NCI-H2107 (cell line): ENCODE measurements around the gene EBPL.
"Not testable (repeated sequence)": the region's sequence is repeated elsewhere in the genome, so short reads cannot be mapped to it uniquely, and the experiment has no call there.

ENCODE experiments used
- DNase-seq: peaks from one replicate; lab custom pipeline; 2025; lab: John Stamatoyannopoulos, UW

The EBPL gene

GRCh38 chr13:49690995-49691784 is at the start of gene EBPL:
TSS of gene EBPL (minus strand) at chr13:49691486. CDS start at chr13:49691424, 62 bp downstream.
- DNase-seq, result peak; percentile 61

GRCh38 chr13:49740870-49741269 is 49.6 kb upstream of the EBPL start:
- DNase-seq, result no peak

GRCh38 chr13:49739498-49740187 is 48.4 kb upstream of the EBPL start:
- no peak for DNase-seq

- DNase-seq, result no peak
Measured at GRCh38 chr13:49733181-49733951, 42.1 kb upstream of the EBPL start.

GRCh38 chr13:49731766-49732165 is 40.5 kb upstream of the EBPL start:
- no peak for DNase-seq

- no peak for DNase-seq
Measured at GRCh38 chr13:49716615-49717014, 25.3 kb upstream of the EBPL start.

GRCh38 chr13:49714757-49715156 is 23.5 kb upstream of the EBPL start:
- no peak for DNase-seq

GRCh38 chr13:49711218-49711863 is 20.1 kb upstream of the EBPL start:
- DNase-seq, result no peak

GRCh38 chr13:49704264-49704663 is 13.0 kb upstream of the EBPL start:
- DNase-seq, result not testable (repeated sequence)

- no peak for DNase-seq
Measured at GRCh38 chr13:49701491-49701890, 10.2 kb upstream of the EBPL start.

GRCh38 chr13:49697468-49697867 is 6.2 kb upstream of the EBPL start:
- DNase-seq, result no peak

GRCh38 chr13:49694446-49694845 is 3.2 kb upstream of the EBPL start:
- no peak for DNase-seq

- DNase-seq, result no peak
Measured at GRCh38 chr13:49693877-49694276, 2.6 kb upstream of the EBPL start.

GRCh38 chr13:49693191-49693733 is 2.0 kb upstream of the EBPL start:
- DNase-seq, result no peak

- DNase-seq, result no peak
Measured at GRCh38 chr13:49690133-49690994, 922 bp downstream of the EBPL start.

- DNase-seq, result no peak
Measured at GRCh38 chr13:49683489-49683888, 7.8 kb downstream of the EBPL start.

- DNase-seq, result no peak
Measured at GRCh38 chr13:49681842-49682435, 9.3 kb downstream of the EBPL start.

GRCh38 chr13:49679246-49679645 is 12.0 kb downstream of the EBPL start:
- peak; percentile 11 for DNase-seq

- DNase-seq, result no peak
Measured at GRCh38 chr13:49678191-49678914, 12.9 kb downstream of the EBPL start.
